Measurements from ENCODE around the gene SOS1.
"Not testable (repeated sequence)": the region's sequence is repeated elsewhere in the genome, so short reads cannot be mapped to it uniquely, and the experiment has no call there.

The SOS1 gene

GRCh38 chr2:39120771-39121522 lies at the start of gene SOS1:
Gene SOS1 (minus strand): TSS chr2:39121051. CDS start chr2:39120422, 629 bp downstream.
- no peak for FAIRE-seq

DNA sequence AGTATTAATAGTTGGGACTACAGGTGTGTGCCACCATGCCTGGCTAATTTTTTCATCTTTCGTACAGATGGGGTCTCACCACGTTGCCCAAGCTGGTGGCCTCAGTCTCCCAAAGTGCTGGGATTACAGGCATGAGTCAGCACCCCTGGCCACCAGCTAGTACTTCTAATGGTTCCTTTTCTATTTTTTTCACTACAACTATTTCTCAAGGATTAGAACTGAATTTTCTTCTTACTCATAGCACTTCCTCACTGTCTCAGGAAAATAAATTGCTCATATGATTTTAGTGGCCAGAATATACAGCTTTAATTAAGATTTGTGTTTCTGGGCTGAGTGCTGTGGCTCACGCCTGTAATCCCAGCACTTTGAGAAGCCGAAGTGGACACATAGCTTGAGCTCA lies 43.2 kb upstream of the SOS1 start:
- no peak for FAIRE-seq

DNA sequence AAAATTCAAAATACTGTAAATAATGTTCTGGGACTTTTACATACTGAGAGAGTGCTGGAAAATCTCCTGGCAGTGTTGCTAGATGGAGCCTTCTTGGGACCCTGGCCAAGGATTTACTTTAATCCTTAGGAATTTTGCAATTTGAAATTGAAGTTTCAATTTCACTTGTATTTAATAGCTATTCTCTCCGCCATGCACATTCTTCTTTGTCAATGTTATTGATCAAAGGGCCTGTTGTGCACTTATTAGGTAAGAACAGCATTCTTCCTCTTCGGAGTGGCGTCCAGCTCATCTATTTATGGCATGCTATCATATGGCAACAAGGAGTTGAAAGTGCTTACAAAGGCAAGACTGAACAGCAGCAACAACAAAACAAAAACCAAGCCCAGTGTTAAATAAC lies 40.1 kb upstream of the SOS1 start:
- no peak for FAIRE-seq

GRCh38 chr2:39159283-39159682 lies 38.4 kb upstream of the SOS1 start:
- FAIRE-seq = no peak

- no peak for FAIRE-seq
Observed at GRCh38 chr2:39158351-39158750, 37.5 kb upstream of the SOS1 start.

- FAIRE-seq = no peak
Observed at GRCh38 chr2:39156846-39157245, 36.0 kb upstream of the SOS1 start.

GRCh38 chr2:39156107-39156506 lies 35.3 kb upstream of the SOS1 start:
- no peak for FAIRE-seq

- FAIRE-seq = not testable (repeated sequence)
Observed at GRCh38 chr2:39155573-39155972, 34.7 kb upstream of the SOS1 start.

DNA sequence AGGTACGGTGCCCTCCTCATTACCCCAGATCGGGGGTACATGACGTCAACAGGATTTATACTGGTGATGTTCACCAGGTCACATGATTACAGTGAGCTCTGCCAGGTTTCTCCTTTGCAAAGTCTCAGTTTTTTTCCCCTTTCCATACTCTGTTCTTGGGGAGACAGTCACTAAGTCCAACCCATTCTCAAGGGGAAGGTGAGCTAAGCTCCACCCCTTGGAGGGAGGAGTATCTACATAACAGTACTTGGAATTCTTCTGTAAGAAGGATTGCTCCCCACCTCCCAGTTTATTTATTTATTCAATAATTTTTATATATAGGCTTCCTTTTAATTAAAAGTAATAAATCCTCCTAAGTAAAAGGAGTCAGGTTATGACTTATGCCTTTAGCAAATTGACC lies 34.1 kb upstream of the SOS1 start:
- FAIRE-seq = no peak

DNA sequence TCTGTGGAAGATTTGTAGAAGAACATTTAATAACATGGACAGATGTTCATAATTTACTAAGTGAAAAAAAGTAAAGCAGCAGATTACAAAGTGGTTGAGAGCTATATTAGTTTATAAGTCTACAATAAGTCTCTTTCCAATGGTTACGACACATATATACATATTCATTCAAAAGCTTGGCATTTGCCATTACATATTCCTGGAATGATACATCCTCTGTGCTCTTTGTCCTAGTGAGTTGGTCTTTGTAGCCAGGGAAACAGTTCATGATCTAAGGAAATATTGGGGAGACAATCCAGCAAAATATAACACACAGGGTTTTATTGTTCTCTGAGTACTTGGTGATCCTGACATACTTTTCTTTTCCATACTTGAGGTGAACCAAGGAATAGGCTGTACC lies 32.5 kb upstream of the SOS1 start:
- FAIRE-seq = no peak

- FAIRE-seq = no peak
Observed at GRCh38 chr2:39152504-39152903, 31.7 kb upstream of the SOS1 start.

GRCh38 chr2:39150890-39151497 lies 30.1 kb upstream of the SOS1 start:
- no peak for FAIRE-seq

GRCh38 chr2:39150102-39150562 lies 29.3 kb upstream of the SOS1 start:
- FAIRE-seq = no peak

- FAIRE-seq = no peak
Observed at GRCh38 chr2:39146630-39147029, 25.8 kb upstream of the SOS1 start.

- FAIRE-seq = no peak
Observed at GRCh38 chr2:39145906-39146421, 25.1 kb upstream of the SOS1 start.

GRCh38 chr2:39144416-39144815 lies 23.6 kb upstream of the SOS1 start:
- FAIRE-seq = no peak

DNA sequence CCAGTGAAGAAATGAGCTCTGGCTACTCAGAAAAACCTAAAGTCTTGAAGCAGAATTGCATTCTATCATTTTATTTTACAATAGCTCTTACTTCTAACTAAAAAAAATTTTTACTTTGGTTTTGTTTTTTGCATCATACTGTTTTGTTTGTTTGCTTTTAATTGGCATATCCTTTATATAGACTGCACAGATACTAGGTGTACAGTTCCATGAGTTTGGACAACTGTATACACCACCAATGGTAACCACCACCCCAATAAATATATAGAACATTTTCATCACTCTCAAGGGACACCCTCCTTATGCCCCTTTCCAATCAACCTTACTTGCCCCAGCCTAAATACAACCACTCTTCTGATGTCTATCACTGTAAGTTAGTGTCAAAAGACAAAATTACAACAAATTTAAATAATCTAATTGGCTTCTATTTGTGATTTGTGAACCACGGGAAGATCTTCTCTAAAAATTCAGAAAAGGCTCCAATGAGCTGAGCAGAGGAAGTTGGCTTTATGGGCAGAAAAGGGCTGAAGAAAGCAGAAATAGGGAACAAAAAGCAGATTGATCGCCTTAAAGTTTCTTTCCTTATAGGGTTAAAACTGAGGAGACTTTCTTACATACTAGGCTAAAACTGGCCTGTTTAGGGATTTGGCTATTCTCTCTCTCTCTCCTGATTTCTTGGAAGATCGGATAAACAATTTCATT lies 22.2 kb upstream of the SOS1 start:
- FAIRE-seq = no peak

- FAIRE-seq = no peak
Observed at GRCh38 chr2:39141334-39142271, 20.8 kb upstream of the SOS1 start.

GRCh38 chr2:39140948-39141333 lies 20.1 kb upstream of the SOS1 start:
- not testable (repeated sequence) for FAIRE-seq

- no peak for FAIRE-seq
Observed at GRCh38 chr2:39140322-39140847, 19.5 kb upstream of the SOS1 start.

DNA sequence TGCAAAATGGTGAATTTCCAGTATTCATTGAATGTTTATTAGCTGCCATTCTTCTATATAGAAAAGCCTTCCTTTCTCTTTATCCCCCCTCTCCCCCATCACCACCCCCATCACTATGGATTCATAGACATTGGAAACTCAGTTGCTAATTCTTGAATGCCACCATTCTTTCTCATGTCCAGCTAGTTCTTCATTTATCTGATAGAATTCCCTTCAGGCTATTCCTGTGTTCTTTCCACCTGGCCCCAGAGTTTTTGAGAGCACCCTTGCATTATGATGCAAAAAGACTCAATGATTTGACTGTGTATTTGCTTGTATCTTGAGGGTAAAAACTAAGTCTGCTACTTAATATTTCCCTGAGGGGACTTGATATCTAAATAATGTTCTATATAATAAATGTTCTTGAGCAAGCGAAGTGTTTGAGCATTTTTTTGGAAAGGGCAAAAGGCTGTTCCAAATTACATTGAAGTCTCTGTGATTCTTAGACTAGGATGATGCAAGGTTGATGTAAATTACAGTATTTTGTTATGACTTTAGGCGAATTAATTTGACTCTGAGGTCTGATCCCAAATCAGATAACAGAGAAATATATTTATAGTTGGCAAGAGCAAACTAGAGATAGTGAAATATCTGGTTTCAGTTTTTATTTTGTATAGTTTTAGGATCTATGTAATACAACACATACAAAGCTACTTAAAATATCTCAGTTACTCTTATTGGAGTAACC lies 18.8 kb upstream of the SOS1 start:
- no peak for FAIRE-seq

DNA sequence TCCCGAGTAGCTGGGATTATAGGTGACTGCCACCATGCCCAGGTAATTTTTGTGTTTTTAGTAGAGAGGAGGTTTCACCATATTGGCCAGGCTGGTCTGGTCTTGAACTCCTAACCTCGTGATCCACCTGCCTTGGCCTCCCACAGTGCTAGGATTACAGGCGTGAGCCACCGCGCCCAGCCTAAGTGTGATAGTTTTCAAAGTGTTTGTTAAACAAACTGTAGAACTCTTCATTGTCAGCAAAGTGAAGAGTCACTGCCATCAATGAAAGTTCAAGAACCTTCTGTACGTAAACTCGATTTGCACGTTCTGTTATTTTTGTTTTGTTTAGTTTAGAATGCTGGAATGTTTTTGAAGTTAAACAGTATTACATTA lies 18.0 kb upstream of the SOS1 start:
- no peak for FAIRE-seq
